Measurements from ENCODE around the gene SPTLC2. TPM values are rescaled to one million over a fixed set of nuclear protein-coding genes. Genes with fewer than 3 reads are reported as not detected.
A peak's percentile ranks its signal among the peaks of the same experiment; 100 is the strongest.

SPTLC2 gene
- total RNA-seq, 3 donors from 2014 or later = 18.1 to 23.7 (median 23.2) TPM

DNA sequence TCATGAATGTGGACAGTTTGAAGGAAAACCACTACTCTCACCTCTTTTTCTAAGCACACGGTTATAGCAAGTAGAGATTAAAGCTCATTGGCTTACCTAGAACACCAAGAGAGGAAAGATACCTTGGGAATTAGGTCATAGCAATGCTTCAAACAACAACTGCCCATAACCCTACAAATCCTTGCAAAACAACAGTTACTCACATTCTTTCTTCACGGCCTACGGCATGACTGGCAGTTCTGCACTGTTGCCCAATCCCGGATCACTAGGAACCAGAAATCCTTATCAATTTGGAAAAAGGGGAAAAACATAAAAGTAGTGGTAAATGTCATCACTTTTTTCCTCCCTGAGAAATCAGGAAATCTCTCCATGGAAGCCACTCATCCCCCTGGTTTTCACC, 108.2 kb downstream of the SPTLC2 start:
- DNase-seq = no peak
- Mint-ChIP-seq H3K4me3 (no peak overlapping the region), H3K9me3 (peaks cover 2% of the 10 kb centered on the region), H3K27me3 (ENCODE audit: low read depth) (peaks cover under 1% of the 10 kb centered on the region), H3K36me3 (ENCODE audit: insufficient read depth) (peaks cover 43% of the 10 kb centered on the region), H3K4me1 (ENCODE audit: low read depth) (no peaks in the 10 kb centered on the region)
- no peak for ATAC-seq

DNA sequence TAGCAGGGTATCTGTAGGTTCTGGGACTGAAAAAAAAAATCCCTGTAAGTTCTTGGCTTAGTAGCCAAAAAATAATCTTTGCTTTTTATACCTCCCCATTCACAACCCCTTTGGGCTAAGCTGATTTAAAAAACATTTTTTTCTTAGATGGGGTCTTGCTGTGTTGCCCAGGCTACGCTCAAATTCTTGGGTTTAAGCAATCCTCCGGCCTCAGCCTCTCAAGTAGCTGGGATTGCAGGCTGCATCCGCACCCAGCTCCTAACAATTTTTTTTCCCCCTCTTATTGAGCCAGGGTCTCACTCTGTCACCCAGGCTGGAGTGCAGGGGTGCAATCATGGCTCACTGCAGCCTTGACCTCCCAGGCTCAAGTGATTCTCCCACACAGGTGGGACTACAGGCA, 108.7 kb downstream of the SPTLC2 start:
- DNase-seq = no peak
- Mint-ChIP-seq H3K27me3 (ENCODE audit: low read depth) (peaks cover 4% of the 10 kb centered on the region), H3K4me1 (ENCODE audit: low read depth) (no peaks in the 10 kb centered on the region), H3K4me3 (no peak overlapping the region), H3K36me3 (ENCODE audit: insufficient read depth) (peaks cover 46% of the 10 kb centered on the region), H3K9me3 (peaks cover 6% of the 10 kb centered on the region)
- no peak for ATAC-seq

DNA sequence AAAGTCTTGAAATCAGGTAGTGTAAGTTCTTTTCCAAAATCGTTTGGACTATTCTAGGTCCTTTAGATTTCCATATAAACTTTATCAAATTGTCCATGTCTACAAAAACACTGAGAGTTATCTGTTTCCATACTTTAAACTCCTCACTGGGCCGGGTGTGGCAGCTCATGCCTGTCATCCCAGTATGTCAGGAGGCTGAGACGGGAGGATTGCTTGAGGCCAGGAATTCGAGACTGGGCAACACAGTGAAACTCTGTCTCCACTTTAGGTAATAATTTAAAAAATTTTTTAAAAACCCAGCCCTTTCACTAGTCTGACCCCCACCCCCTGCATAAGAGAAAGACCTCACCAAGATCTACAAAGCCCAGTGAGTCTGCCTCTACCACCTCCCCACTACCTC, 111.4 kb downstream of the SPTLC2 start:
- ATAC-seq (no peak), DNase-seq (no peak)
- no peak overlapping the region for H3K4me3 Mint-ChIP-seq
- peaks cover 9% of the 10 kb centered on the region for H3K27me3 Mint-ChIP-seq (ENCODE audit: low read depth)
- H3K36me3 Mint-ChIP-seq (ENCODE audit: insufficient read depth) = peaks cover 26% of the 10 kb centered on the region
- peaks cover 2% of the 10 kb centered on the region for H3K4me1 Mint-ChIP-seq (ENCODE audit: low read depth)
- H3K9me3 Mint-ChIP-seq = peaks cover 6% of the 10 kb centered on the region

DNA sequence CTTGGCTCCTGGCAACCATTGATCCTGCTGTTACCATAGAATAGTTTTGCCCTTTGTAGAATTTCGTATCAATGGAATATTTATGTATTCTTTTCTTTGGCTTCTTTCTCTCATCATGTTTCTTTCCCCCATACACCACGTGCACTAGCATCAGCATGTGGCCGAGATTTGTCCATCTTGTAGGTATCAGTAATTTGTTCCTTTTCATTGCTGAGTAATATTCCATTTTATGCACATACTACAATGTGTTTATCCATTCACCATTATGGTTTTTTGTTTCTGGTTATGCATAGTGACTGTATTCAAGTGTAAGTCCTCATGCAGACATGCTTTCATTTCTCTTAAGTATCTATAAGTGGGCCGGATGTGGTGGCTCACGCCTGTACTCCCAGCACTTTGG, 113.3 kb downstream of the SPTLC2 start:
- no peak for ATAC-seq
- no peak overlapping the region for H3K4me3 Mint-ChIP-seq

DNA sequence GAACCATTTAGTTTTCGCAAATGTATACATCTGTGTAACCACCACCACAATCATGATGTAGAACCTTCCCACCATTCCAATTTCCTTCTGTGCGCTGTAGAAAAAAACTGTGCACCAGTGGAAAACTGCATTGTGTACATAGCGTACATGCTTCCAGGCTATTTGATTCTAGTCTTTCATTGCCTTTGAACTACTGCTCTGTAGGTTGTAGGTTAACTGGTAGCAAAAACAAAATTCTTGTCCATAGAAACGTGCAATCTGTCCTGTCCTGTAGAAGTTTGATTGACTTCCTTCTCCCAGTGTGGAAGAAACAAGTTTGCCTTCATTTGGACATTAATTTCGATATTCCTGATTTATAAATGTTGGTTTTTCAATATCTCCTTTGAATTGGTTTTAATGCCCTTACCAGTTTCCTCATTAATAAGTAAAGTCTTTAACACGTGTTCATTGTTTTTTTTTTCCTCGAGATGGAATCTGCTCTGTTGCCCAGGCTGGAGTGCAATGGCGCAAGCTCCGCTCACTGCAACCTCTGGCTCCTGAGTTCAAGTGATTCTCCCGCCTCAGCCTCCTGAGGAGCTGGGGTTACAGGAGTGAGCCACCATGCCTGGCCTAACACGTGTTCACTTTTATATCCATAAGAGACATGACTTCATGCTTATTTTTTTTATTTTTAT, 114.2 kb downstream of the SPTLC2 start:
- Mint-ChIP-seq H3K4me1 (ENCODE audit: low read depth) (peaks cover 11% of the 10 kb centered on the region), H3K4me3 (no peak overlapping the region), H3K9me3 (peaks cover 6% of the 10 kb centered on the region), H3K27me3 (ENCODE audit: low read depth) (peaks cover 25% of the 10 kb centered on the region), H3K36me3 (ENCODE audit: insufficient read depth) (peaks cover 15% of the 10 kb centered on the region)
- no peak for DNase-seq
- no peak for ATAC-seq

More for the DNA sequence above, 113.3 kb downstream of the SPTLC2 start:
- no peak for DNase-seq
- peaks cover 7% of the 10 kb centered on the region for H3K4me1 Mint-ChIP-seq (ENCODE audit: low read depth)
- H3K9me3 Mint-ChIP-seq = peaks cover 6% of the 10 kb centered on the region
- H3K36me3 Mint-ChIP-seq (ENCODE audit: insufficient read depth) = peaks cover 20% of the 10 kb centered on the region
- peaks cover 18% of the 10 kb centered on the region for H3K27me3 Mint-ChIP-seq (ENCODE audit: low read depth)

DNA sequence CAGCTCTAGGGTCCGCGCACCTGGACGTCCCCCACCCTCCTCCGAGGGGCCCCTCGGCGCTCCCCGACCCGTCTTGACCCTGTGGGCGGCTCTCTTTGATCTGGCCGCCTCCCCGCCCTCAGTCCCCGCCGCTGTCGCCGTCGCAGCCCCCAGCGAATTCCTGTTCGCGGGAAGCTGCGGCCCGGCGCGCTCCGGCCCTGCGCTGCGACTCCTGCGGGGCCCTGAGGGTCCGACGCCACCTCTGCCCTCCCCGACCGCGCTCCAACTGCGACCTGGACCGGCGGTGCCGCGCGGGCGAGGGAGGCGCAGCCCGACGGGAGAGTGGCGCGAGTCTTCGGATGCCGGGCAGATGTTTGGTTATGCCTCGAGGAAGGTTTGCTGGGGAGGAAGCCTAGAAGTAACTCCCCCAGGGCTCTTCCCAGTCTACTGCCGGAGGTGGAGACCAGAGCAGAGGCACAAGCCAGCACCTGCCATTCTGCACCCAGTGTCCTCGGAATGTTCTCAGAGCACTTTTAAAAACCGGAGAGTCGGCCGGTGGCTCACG, 117.4 kb downstream of the SPTLC2 start:
- Mint-ChIP-seq H3K4me1 (ENCODE audit: low read depth) (peaks cover 11% of the 10 kb centered on the region), H3K9me3 (peaks cover 6% of the 10 kb centered on the region), H3K36me3 (ENCODE audit: insufficient read depth) (peaks cover 4% of the 10 kb centered on the region), H3K27me3 (ENCODE audit: low read depth) (peaks cover 34% of the 10 kb centered on the region), H3K4me3 (peak overlapping the region; percentile 54)
- ATAC-seq = peak in 1 of 2 donors; percentile 36
- no peak for DNase-seq

DNA sequence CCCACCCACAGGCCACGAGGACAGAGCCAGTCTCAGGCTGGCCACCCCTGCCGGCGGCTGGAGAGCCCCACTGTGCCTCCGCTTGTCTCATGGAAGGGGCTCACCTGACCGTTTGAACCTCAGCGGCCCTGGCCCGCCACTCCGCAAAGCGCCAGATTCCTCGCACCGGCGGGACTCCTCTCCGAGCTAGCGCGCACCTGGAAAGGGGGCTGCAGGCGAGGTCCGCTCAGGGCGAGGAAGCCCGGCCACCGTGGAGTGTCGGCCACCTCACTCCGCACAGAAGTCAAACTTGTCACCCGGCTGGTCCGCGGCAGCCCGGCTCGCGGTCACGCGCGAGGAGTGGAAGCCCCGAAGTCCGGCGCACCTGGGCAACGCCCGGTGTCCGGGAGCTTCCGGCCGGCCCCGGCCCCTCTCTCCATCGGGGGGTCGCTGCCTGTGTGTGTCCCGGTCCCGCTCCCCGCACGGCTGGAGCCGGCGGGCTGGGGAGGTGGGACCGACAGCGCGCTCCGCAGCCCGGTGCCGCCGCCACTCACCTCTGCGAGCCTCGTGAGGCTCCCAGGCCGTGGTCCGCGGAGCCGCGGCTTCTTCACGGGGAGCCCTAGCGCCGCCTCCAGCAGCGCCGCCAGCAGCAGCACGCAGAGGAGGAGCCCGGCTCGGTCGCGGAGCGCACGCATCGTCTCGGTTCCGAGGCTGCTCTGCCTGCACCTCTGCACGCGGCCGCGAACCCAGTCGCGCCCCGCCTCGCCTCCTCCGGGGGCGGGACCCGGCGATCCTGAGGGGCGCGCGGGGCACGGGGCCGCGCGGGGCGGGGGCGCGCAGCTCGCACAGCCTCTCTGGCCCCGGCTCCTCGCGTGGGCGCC, 118.1 kb downstream of the SPTLC2 start, which contains the start of gene ISM2:
Gene ISM2, minus strand, starts transcription at position 697 of the 860 bp plus-strand sequence. Its CDS starts 23 bp downstream, at position 674.
- peaks cover 11% of the 10 kb centered on the region for H3K4me1 Mint-ChIP-seq (ENCODE audit: low read depth)
- peaks cover 5% of the 10 kb centered on the region for H3K9me3 Mint-ChIP-seq
- DNase-seq = peak; percentile 18
- peak; percentile 94 for ATAC-seq
- H3K36me3 Mint-ChIP-seq (ENCODE audit: insufficient read depth) = peaks cover 4% of the 10 kb centered on the region
- H3K27me3 Mint-ChIP-seq (ENCODE audit: low read depth) = peaks cover 34% of the 10 kb centered on the region
- H3K4me3 Mint-ChIP-seq = peak within 1 kb of the TSS; percentile 64

DNA sequence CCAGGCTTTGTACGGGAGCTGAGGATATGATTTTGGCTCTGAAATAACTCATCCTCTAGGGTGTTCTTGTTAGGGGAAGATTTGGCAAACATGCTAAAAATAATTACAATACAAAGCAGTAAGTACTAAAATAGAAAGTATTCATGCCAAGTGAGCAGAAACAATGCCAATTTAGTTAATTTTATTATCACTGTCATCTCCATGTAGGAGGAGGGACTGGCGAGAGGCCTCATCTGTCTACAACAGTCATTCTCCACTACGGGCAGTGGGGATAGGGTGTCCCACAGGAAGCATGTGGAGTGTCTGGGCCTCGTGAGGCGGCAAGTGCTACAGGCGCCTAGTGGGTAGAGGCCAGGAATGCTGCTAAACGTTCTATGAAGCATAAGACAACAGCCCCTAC, 121.1 kb downstream of the SPTLC2 start:
- H3K27me3 Mint-ChIP-seq (ENCODE audit: low read depth) = peaks cover 28% of the 10 kb centered on the region
- no peaks in the 10 kb centered on the region for H3K9me3 Mint-ChIP-seq
- H3K36me3 Mint-ChIP-seq (ENCODE audit: insufficient read depth) = no peaks in the 10 kb centered on the region
- ATAC-seq = no peak
- peaks cover 10% of the 10 kb centered on the region for H3K4me1 Mint-ChIP-seq (ENCODE audit: low read depth)
- no peak for DNase-seq
- H3K4me3 Mint-ChIP-seq = no peak overlapping the region

DNA sequence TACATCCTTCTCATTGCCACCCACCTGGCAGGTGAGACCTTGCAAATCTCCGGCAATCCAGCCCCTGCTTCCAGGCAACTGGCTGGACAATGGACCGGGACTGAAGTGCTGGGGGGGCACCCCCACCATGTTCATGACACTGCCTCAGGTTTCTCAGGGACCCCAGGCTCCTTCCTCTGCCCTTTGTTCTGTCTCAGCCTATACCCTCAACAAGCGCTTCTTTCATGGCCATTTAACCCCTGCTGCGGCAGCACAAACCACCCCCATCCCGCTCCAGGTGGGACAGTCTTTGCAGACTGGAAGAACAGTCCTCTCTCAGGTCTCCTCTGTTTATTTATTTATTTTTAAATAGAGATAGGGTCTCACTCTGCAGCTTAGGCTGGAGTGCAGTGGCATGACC, 125.4 kb downstream of the SPTLC2 start:
- Mint-ChIP-seq H3K36me3 (ENCODE audit: insufficient read depth) (no peaks in the 10 kb centered on the region), H3K27me3 (ENCODE audit: low read depth) (peaks cover 4% of the 10 kb centered on the region), H3K4me3 (no peak overlapping the region), H3K9me3 (no peaks in the 10 kb centered on the region), H3K4me1 (ENCODE audit: low read depth) (no peaks in the 10 kb centered on the region)
- DNase-seq = no peak
- no peak for ATAC-seq

DNA sequence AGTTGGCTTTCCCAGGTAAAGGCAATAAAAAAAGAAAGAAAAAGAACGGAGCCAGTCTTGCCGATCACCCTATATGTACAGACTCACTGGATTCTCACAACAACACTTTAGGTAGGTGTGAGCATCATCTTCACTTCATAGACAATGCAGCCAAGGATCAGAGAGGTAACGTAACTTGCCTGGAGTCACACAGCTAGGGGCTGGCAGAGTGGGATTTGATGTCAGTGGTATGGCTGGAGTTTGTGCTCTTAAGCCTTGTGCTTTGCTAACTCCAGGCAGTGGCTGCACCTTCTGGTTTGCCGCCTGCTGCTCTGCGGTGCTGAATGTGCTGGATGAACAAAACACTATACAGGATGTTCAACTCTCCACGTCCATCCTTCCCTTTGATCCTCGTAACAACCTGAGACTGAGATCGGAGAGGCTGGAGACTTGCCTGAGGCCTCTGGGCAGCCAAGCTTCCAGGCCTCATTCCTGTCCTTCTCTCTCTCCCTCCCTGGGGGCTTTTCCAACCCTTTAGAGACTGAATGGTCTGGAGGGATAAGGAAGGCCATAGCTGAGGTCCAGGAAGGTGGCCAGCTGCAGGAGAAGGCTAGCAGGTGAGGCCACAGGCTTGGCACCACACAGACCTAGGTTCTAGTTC, 126.0 kb downstream of the SPTLC2 start:
- Mint-ChIP-seq H3K9me3 (no peaks in the 10 kb centered on the region), H3K27me3 (ENCODE audit: low read depth) (no peaks in the 10 kb centered on the region), H3K4me1 (ENCODE audit: low read depth) (no peaks in the 10 kb centered on the region), H3K4me3 (no peak overlapping the region), H3K36me3 (ENCODE audit: insufficient read depth) (no peaks in the 10 kb centered on the region)
- DNase-seq (no peak), ATAC-seq (no peak)

DNA sequence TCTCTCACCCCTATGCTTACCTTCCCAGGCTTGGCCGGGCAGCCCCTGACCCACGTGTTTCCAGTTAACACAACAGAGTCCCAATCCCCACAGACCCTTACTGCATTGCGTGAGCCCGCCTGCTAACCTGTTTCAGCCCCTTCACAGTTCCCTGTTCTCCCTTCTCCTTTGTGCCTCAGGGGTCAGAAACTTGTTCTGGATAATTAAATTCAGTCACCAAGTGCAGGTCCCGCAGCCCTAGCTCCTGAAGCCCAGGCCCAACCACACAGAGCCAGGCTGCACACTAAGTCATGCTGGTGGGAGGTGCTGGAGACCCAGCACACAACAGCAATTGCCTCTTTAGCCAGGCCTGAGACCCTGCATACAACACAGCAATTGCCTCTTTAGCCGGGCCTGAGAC, 127.4 kb downstream of the SPTLC2 start:
- DNase-seq = no peak
- ATAC-seq = no peak
- H3K9me3 Mint-ChIP-seq = no peaks in the 10 kb centered on the region
- no peaks in the 10 kb centered on the region for H3K36me3 Mint-ChIP-seq (ENCODE audit: insufficient read depth)
- no peak overlapping the region for H3K4me3 Mint-ChIP-seq
- H3K4me1 Mint-ChIP-seq (ENCODE audit: low read depth) = no peaks in the 10 kb centered on the region
- H3K27me3 Mint-ChIP-seq (ENCODE audit: low read depth) = no peaks in the 10 kb centered on the region

DNA sequence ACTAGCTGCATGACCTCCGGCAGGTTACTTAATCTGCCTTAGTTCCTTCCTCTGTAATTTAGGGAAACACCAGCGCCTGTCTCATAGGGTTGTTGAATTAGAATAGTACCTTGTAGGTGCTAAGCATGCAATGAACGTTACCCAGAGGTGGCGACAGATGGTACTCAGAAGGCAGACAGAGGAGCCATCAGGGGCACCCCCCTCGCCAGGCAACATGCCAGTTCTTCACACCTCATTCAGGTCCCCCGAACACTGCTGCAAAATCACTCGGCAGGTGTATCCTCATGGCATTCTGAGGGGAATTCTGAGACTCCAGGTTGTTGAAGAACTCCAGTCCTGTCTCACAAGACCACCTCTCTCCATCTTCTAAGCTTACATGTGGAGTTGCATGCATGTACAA, 127.9 kb downstream of the SPTLC2 start:
- Mint-ChIP-seq H3K36me3 (ENCODE audit: insufficient read depth) (no peaks in the 10 kb centered on the region), H3K4me3 (no peak overlapping the region), H3K9me3 (no peaks in the 10 kb centered on the region), H3K4me1 (ENCODE audit: low read depth) (no peaks in the 10 kb centered on the region), H3K27me3 (ENCODE audit: low read depth) (no peaks in the 10 kb centered on the region)
- DNase-seq = no peak
- ATAC-seq = no peak

DNA sequence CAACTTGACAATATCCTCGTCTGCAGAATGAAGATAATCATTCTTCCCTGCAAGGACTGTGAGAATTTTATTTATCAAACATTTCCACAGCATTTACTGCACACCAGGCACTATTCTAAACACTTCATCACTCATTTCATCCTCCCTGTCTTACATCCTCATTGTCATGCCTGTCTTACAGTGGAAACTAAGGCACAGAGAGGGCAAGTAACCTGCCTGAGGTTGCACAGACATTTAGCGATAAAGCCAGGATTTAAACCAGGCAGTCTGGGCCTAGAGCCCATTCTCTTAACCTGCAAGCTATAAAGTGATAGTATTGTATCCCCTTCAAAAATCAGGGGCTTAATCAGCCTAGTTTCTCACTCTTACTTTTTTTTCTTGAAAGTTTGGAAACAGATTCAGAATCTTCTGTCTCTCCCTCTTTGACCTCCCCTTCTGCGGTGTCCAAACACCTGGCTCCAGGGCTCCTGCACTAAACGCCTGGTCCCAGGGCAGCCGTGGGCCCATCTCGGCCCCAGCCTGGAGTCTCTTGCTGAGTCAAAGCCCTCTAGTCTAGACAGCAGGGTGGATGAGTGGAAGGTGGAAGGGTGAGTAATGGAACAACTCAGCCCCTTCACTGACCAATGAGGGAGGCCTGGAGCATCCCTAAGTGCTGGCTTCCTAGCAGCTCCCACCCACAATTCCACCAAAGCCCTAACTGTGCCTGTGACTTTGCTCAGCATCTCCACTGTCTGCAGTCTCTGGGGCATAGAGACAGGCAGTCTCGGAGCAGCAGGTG, 130.3 kb downstream of the SPTLC2 start:
- H3K9me3 Mint-ChIP-seq = no peaks in the 10 kb centered on the region
- no peaks in the 10 kb centered on the region for H3K4me1 Mint-ChIP-seq (ENCODE audit: low read depth)
- H3K27me3 Mint-ChIP-seq (ENCODE audit: low read depth) = no peaks in the 10 kb centered on the region
- no peak for DNase-seq
- ATAC-seq = no peak
- no peaks in the 10 kb centered on the region for H3K36me3 Mint-ChIP-seq (ENCODE audit: insufficient read depth)
- H3K4me3 Mint-ChIP-seq = no peak overlapping the region

DNA sequence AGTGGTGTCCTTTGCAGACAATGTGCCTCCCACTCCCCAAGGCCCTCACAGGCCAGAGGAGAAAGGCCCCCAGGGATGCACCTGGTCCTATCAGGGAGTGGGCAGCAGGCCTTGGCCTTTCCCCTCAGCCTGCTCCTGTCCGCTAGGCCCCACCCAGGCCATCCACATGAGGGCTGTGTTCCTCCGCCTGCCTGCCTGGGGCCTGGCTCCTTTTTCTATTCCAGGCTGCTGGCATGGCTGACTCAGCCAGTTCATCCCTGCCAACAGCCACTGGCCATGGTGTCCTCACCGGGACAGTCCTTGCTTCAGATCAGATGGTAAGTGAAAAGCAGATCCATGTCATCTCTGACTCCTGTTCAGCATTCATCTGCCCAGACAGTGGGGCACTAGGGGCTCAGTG, 131.2 kb downstream of the SPTLC2 start:
- H3K4me3 Mint-ChIP-seq = no peak overlapping the region
- no peak for ATAC-seq

More for the DNA sequence above, 131.2 kb downstream of the SPTLC2 start:
- no peaks in the 10 kb centered on the region for H3K9me3 Mint-ChIP-seq
- no peaks in the 10 kb centered on the region for H3K4me1 Mint-ChIP-seq (ENCODE audit: low read depth)
- no peaks in the 10 kb centered on the region for H3K36me3 Mint-ChIP-seq (ENCODE audit: insufficient read depth)
- DNase-seq = no peak
- H3K27me3 Mint-ChIP-seq (ENCODE audit: low read depth) = no peaks in the 10 kb centered on the region
